HUES48 (cell line): Measurements from ENCODE around the gene EPHB2.

Experiments
- H3K27ac ChIP-seq: one replicate; pipeline ENCODE4 v1.7.0; 2013; ENCODE audit warnings: low read depth, low read length, inconsistent platforms
- H3K27me3 ChIP-seq: 2 replicates; pipeline ENCODE4 v1.6.1; 2013; ENCODE audit warnings: mild to moderate bottlenecking, low read length; ENCODE audit not compliant: control insufficient read depth, insufficient read depth
- H3K36me3 ChIP-seq: 2 replicates; pipeline ENCODE4 v1.6.1; 2013; ENCODE audit warnings: low read length; ENCODE audit not compliant: control insufficient read depth, insufficient read depth
- H3K4me1 ChIP-seq: 2 replicates; pipeline ENCODE4 v1.6.1; 2013; ENCODE audit warnings: mild to moderate bottlenecking, low read length; ENCODE audit not compliant: control insufficient read depth, insufficient read depth
- H3K4me3 ChIP-seq: 2 replicates; pipeline ENCODE4 v1.5.1; 2013; ENCODE audit warnings: mild to moderate bottlenecking, low read depth, low read length
- H3K9ac ChIP-seq: 2 replicates; pipeline ENCODE4 v1.6.1; 2013; ENCODE audit warnings: mild to moderate bottlenecking, low read depth, low read length, moderate library complexity
- H3K9me3 ChIP-seq: 2 replicates; pipeline ENCODE4 v1.6.1; 2013; ENCODE audit warnings: low read length; ENCODE audit not compliant: control insufficient read depth, insufficient read depth

The EPHB2 gene

DNA sequence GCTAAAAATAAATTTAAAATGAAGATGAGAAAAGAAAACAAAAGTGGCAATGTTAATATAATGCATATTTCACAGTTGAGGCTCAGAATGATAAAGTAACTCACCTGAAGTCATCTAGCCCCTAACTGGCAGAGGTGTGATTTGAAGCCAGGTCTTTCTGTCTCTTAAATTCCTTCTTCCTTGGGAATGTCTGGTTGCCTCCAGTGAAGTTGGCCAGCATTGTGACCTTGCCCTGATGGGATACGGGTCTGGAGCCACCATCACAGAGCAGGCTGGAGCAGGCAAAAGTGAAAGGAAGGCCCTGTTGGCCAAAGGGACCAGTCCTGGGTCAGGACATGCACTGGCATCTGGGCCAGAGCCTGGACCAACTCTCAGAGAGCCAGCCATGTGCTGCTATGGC lies 111.7 kb downstream of the EPHB2 start:
- H3K4me1 ChIP-seq = peaks cover 15% of the 10 kb centered on the region
- no peaks in the 10 kb centered on the region for H3K36me3 ChIP-seq
- H3K27me3 ChIP-seq = no peaks in the 10 kb centered on the region
- no peak overlapping the region for H3K4me3 ChIP-seq
- H3K27ac ChIP-seq = no peak overlapping the region
- H3K9me3 ChIP-seq = no peaks in the 10 kb centered on the region
- no peak overlapping the region for H3K9ac ChIP-seq

GRCh38 chr1:22824466-22824865 lies 113.8 kb downstream of the EPHB2 start:
- no peaks in the 10 kb centered on the region for H3K9me3 ChIP-seq
- no peaks in the 10 kb centered on the region for H3K27me3 ChIP-seq
- no peak overlapping the region for H3K9ac ChIP-seq
- peaks cover 25% of the 10 kb centered on the region for H3K4me1 ChIP-seq
- H3K4me3 ChIP-seq = no peak overlapping the region
- no peak overlapping the region for H3K27ac ChIP-seq
- no peaks in the 10 kb centered on the region for H3K36me3 ChIP-seq

DNA sequence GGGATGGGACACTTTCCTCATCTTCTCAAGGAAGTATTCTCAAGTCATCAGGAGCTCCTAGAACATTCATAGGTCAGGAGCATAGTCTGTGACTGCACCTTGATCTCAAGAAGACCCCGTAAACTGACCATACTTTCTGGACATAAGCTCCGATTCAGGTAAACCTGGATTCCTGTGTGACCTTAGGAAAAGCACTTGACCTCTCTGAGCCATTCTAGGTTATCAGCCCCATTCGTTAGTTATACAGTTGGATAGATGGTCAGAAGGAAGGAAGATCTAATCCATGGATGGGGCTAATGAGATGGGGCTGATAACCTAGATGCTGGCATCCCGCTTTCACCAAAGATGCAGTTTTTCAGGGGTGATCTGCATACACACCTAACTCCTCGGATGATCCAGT lies 114.3 kb downstream of the EPHB2 start:
- no peak overlapping the region for H3K9ac ChIP-seq
- peaks cover 26% of the 10 kb centered on the region for H3K4me1 ChIP-seq
- H3K9me3 ChIP-seq = no peaks in the 10 kb centered on the region
- H3K4me3 ChIP-seq = no peak overlapping the region
- no peaks in the 10 kb centered on the region for H3K27me3 ChIP-seq
- no peaks in the 10 kb centered on the region for H3K36me3 ChIP-seq
- no peak overlapping the region for H3K27ac ChIP-seq

GRCh38 chr1:22825486-22826189 lies 115.0 kb downstream of the EPHB2 start:
- Histone ChIP-seq H3K27ac (no peak overlapping the region), H3K9ac (no peak overlapping the region), H3K4me1 (peaks cover 26% of the 10 kb centered on the region)

GRCh38 chr1:22826604-22827580 lies 116.3 kb downstream of the EPHB2 start:
- Histone ChIP-seq H3K27ac (peak overlapping the region; percentile 21), H3K9ac (no peak overlapping the region), H3K9me3 (no peaks in the 10 kb centered on the region), H3K27me3 (no peaks in the 10 kb centered on the region), H3K4me3 (no peak overlapping the region), H3K4me1 (peaks cover 26% of the 10 kb centered on the region), H3K36me3 (no peaks in the 10 kb centered on the region)

More at GRCh38 chr1:22825486-22826189, 115.0 kb downstream of the EPHB2 start:
- Histone ChIP-seq H3K4me3 (no peak overlapping the region), H3K27me3 (no peaks in the 10 kb centered on the region), H3K9me3 (no peaks in the 10 kb centered on the region), H3K36me3 (no peaks in the 10 kb centered on the region)

DNA sequence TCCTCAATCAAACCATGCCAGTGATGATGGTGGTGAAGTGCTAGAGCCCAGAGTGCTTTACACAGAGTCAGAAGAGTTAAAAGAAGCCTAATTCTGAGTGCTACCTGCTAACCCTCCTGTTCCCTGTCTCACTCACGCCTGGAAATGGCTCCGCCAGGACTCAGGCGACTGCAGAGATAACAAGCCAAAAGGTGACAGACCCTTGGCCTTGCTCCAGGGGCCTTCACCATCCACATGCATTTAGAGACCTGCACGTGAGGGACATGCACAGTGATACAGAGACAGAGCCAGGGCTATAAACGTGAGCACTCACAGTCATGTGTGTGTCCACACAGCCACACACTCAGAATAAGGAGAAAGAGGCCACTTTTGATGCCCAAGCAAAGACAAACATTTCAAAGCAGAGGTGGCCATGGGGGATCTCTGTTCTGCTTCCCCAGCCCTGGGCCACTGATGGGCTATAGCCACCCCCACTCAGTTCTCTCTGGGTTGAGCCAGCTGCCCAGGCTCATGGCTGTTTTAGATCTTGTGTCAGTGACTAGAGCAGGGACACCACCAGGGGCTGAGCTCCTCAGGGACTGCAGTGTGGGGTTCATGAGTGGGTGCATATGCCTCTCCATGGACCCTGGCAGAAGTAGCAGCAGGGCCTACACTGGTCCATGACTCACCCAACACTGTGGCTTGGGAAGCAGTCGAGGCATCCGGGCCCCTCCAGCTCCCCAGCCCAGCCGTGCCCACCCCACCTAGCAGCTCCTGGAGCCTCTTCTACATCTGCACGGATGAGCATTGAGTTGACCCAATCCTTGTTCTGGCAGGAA lies 117.2 kb downstream of the EPHB2 start:
- Histone ChIP-seq H3K4me3 (no peak overlapping the region), H3K27me3 (no peaks in the 10 kb centered on the region), H3K27ac (peak overlapping the region; percentile 12), H3K9me3 (no peaks in the 10 kb centered on the region), H3K4me1 (peaks cover 26% of the 10 kb centered on the region), H3K36me3 (no peaks in the 10 kb centered on the region), H3K9ac (no peak overlapping the region)

- Histone ChIP-seq H3K27me3 (no peaks in the 10 kb centered on the region), H3K36me3 (no peaks in the 10 kb centered on the region), H3K4me3 (no peak overlapping the region), H3K4me1 (peaks cover 26% of the 10 kb centered on the region), H3K9ac (no peak overlapping the region), H3K27ac (no peak overlapping the region), H3K9me3 (no peaks in the 10 kb centered on the region)
Measured at GRCh38 chr1:22828484-22829308, 118.1 kb downstream of the EPHB2 start.

DNA sequence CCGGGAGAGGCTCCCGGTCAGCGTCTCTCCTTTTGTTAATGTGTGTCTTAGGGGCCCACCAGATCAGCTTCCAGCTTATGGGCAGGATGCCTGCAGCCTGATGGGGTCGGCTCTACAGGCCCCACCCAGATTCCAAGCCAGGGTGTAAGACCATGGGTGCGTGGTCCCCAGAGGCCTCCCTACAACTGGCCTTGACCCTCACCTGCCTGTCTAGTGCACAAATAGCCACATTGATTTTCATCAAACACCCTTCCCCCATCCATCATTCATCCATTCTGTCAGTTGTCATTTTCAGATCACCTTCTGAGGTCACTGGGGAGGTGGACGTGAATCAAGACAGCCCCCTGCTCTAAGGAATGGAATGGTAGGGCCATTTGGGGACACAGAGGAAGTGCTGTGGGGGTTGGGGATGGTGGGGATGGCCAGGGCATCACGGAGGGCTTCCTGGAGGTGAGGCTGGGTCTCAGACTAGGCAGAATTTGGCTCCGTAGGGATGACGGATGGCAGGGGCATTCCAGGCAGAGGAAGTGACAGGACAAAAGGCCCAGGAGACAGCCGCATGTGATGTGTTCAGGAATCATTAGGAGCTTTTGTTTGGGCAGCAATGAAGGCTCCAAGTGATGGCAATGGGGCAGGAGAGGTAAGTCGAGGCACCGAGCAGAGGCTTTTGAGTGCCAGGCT lies 118.8 kb downstream of the EPHB2 start:
- Histone ChIP-seq H3K27ac (no peak overlapping the region), H3K4me1 (peaks cover 26% of the 10 kb centered on the region), H3K36me3 (no peaks in the 10 kb centered on the region), H3K9me3 (no peaks in the 10 kb centered on the region), H3K4me3 (no peak overlapping the region), H3K9ac (no peak overlapping the region), H3K27me3 (no peaks in the 10 kb centered on the region)

DNA sequence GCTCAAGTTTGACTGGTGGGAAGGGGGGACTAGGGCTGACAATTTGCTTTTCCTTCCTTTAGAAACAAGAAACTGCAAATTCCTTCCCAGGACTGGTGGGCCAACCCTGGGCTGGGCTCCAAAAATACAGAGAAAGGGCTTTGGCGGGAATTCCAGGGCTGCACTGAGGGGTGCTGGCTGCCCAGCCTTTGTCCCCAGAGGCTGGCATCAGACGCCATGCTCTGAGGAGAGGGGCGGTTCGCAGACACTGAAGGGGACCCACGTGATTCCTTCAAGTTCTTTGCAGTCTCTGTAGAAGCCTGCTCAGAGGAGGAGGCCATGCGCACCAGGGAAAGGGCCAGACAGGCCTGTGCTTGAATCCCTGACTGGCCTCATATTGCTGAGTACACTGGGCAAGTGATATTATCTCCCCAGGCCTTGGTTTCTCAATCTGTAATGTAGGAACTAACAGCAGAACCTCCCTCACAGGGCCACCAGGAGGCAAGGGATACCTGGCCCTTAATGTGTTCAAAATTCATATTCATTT lies 119.5 kb downstream of the EPHB2 start:
- Histone ChIP-seq H3K9me3 (no peaks in the 10 kb centered on the region), H3K4me1 (peaks cover 26% of the 10 kb centered on the region), H3K36me3 (no peaks in the 10 kb centered on the region), H3K27me3 (no peaks in the 10 kb centered on the region), H3K27ac (no peak overlapping the region), H3K9ac (no peak overlapping the region), H3K4me3 (no peak overlapping the region)
